ENCODE results near the gene F11R.
"Not testable (repeated sequence)": the region's sequence is repeated elsewhere in the genome, so short reads cannot be mapped to it uniquely, and the experiment has no call there.

The F11R gene

GRCh38 chr1:161009602-161010211 lies 11.2 kb downstream of the F11R start:
- no peak for DNase-seq

GRCh38 chr1:161008869-161009510 lies 12.0 kb downstream of the F11R start:
- no peak for DNase-seq

GRCh38 chr1:161007369-161007768 lies 13.6 kb downstream of the F11R start:
- no peak for DNase-seq

- no peak for DNase-seq
Measured at GRCh38 chr1:161006563-161006962, 14.4 kb downstream of the F11R start.

GRCh38 chr1:161001525-161001924 lies 19.4 kb downstream of the F11R start:
- no peak for DNase-seq

- DNase-seq = no peak
Measured at GRCh38 chr1:161000736-161001480, 20.0 kb downstream of the F11R start.

GRCh38 chr1:160999376-160999775 lies 21.6 kb downstream of the F11R start:
- DNase-seq = no peak

- peak; percentile 51 for DNase-seq
Measured at GRCh38 chr1:160997323-160998038, 23.5 kb downstream of the F11R start.

GRCh38 chr1:160996178-160996577 lies 24.8 kb downstream of the F11R start:
- DNase-seq = no peak

GRCh38 chr1:160993544-160994193 lies 27.3 kb downstream of the F11R start:
- DNase-seq = no peak

GRCh38 chr1:160992036-160992435 lies 28.9 kb downstream of the F11R start:
- DNase-seq = not testable (repeated sequence)

- DNase-seq = no peak
Measured at GRCh38 chr1:160987359-160988050, 33.4 kb downstream of the F11R start.

- no peak for DNase-seq
Measured at GRCh38 chr1:160985723-160986122, 35.2 kb downstream of the F11R start.

- DNase-seq = no peak
Measured at GRCh38 chr1:160981584-160982411, 39.2 kb downstream of the F11R start.

GRCh38 chr1:160979286-160979685 lies 41.7 kb downstream of the F11R start:
- DNase-seq = no peak

- no peak for DNase-seq
Measured at GRCh38 chr1:160978510-160978927, 42.4 kb downstream of the F11R start.

- no peak for DNase-seq
Measured at GRCh38 chr1:160975026-160975425, 45.9 kb downstream of the F11R start.

GRCh38 chr1:160973491-160973890 lies 47.5 kb downstream of the F11R start:
- DNase-seq = no peak

GRCh38 chr1:160972939-160973338 lies 48.0 kb downstream of the F11R start:
- no peak for DNase-seq

- DNase-seq = no peak
Measured at GRCh38 chr1:160971618-160972056, 49.3 kb downstream of the F11R start.

GRCh38 chr1:160963521-160963920 lies 57.4 kb downstream of the F11R start:
- no peak for DNase-seq

Measured in CD4-positive, alpha-beta T cell treated with Interferon gamma for 1 hour (primary cell).